Middle frontal gyrus (tissue), 1 donor: Measurements from ENCODE around the gene MDP1.
"Not testable (repeated sequence)": the region's sequence is repeated elsewhere in the genome, so short reads cannot be mapped to it uniquely, and the experiment has no call there.

Experiments
- DNase-seq: peaks from one replicate; pipeline ENCODE4 v3.0.0-alpha.2; 2015; ENCODE audit warnings: low spot score; ENCODE audit errors: extremely low spot score

The MDP1 gene

GRCh38 chr14:24202538-24202937 is 13.3 kb downstream of the MDP1 start:
- not testable (repeated sequence) for DNase-seq

GRCh38 chr14:24198814-24199524 is 16.9 kb downstream of the MDP1 start:
- DNase-seq, result no peak

GRCh38 chr14:24197056-24197450 is 18.8 kb downstream of the MDP1 start:
- DNase-seq, result no peak

- no peak for DNase-seq
Observed at GRCh38 chr14:24196071-24197055, 19.5 kb downstream of the MDP1 start.

GRCh38 chr14:24195186-24196070 is 20.4 kb downstream of the MDP1 start, which contains the start of gene TM9SF1:
TSS of gene TM9SF1 (minus strand) at chr14:24195441. CDS start at chr14:24195019, 422 bp downstream.
- DNase-seq, result peak; percentile 58

- DNase-seq, result no peak
Observed at GRCh38 chr14:24194873-24195185, 21.0 kb downstream of the MDP1 start.

- DNase-seq, result no peak
Observed at GRCh38 chr14:24194186-24194872, 21.5 kb downstream of the MDP1 start.

GRCh38 chr14:24192933-24193332 is 22.9 kb downstream of the MDP1 start:
- no peak for DNase-seq

- DNase-seq, result no peak
Observed at GRCh38 chr14:24190416-24190815, 25.4 kb downstream of the MDP1 start.

GRCh38 chr14:24189460-24189859 is 26.4 kb downstream of the MDP1 start:
- no peak for DNase-seq

- no peak for DNase-seq
Observed at GRCh38 chr14:24189059-24189375, 26.8 kb downstream of the MDP1 start.

GRCh38 chr14:24188251-24189058 is 27.4 kb downstream of the MDP1 start, which contains the start of gene IPO4:
TSS of gene IPO4 (minus strand) at chr14:24188816. CDS start at chr14:24188787, 29 bp downstream.
- peak; percentile 91 for DNase-seq

GRCh38 chr14:24187539-24187915 is 28.3 kb downstream of the MDP1 start:
- no peak for DNase-seq

GRCh38 chr14:24186831-24187538 is 28.9 kb downstream of the MDP1 start:
- no peak for DNase-seq

- DNase-seq, result no peak
Observed at GRCh38 chr14:24185741-24186140, 30.1 kb downstream of the MDP1 start.

- DNase-seq, result no peak
Observed at GRCh38 chr14:24185026-24185425, 30.8 kb downstream of the MDP1 start.

GRCh38 chr14:24184104-24184970 is 31.5 kb downstream of the MDP1 start:
- DNase-seq, result no peak

- DNase-seq, result no peak
Observed at GRCh38 chr14:24183014-24183481, 32.8 kb downstream of the MDP1 start.
